ENCODE data around the gene MEI1.

Gene MEI1

GRCh38 chr22:41688365-41689211, 10.7 kb upstream of the MEI1 start, which contains the start of gene SNU13:
Gene SNU13, minus strand, starts transcription at chr22:41688867. Its CDS starts 71 bp downstream, at chr22:41688796.
- H3K4me1 ChIP-seq (ENCODE audit: control insufficient read depth, low read length), result peaks cover 32% of the 10 kb centered on the region
- H3K27me3 ChIP-seq (ENCODE audit: control insufficient read depth, low read length), result no peaks in the 10 kb centered on the region
- no peaks in the 10 kb centered on the region for H3K9me2 ChIP-seq (replicated peaks; ENCODE audit: control insufficient read depth, low read length)
- H3F3A ChIP-seq (ENCODE audit: control insufficient read depth, insufficient read depth), result peaks cover 13% of the 10 kb centered on the region
- H3K4me2 ChIP-seq (ENCODE audit: low read length), result peak within 1 kb of the TSS; percentile 86
- peaks cover 15% of the 10 kb centered on the region for H3K36me3 ChIP-seq (ENCODE audit: control insufficient read depth, low read length)
- TF ChIP-seq EZH2phosphoT487 (IDR thresholded peaks at IDR 0.05; ENCODE audit: borderline replicate concordance, low read length), result no peak
- TF ChIP-seq CTCF (IDR thresholded peaks at IDR 0.05; ENCODE audit: low read depth, low read length, poor library complexity, severe bottlenecking), result no peak
- peaks cover 3% of the 10 kb centered on the region; the same call in 1 of the 2 replicates for H4K20me1 ChIP-seq (ENCODE audit: control insufficient read depth, insufficient read depth, low read depth, low read length)
- H3K27ac ChIP-seq (ENCODE audit: low read depth, low read length), result peak within 1 kb of the TSS; percentile 79
- peak within 1 kb of the TSS; percentile 87 for H3K4me3 ChIP-seq (ENCODE audit: low read length)
- H3K79me2 ChIP-seq (ENCODE audit: control insufficient read depth, low read length), result peaks cover 61% of the 10 kb centered on the region
- no peaks in the 10 kb centered on the region for H3K9me3 ChIP-seq (ENCODE audit: control insufficient read depth, insufficient read depth, low read length)

GRCh38 chr22:41690476-41690875, 8.8 kb upstream of the MEI1 start:
- Histone ChIP-seq H3K27ac (ENCODE audit: low read depth, low read length) (no peak overlapping the region), H3K4me2 (ENCODE audit: low read length) (peak overlapping the region; percentile 86; the same call in 1 of the 2 replicates), H3F3A (ENCODE audit: control insufficient read depth, insufficient read depth) (peaks cover 4% of the 10 kb centered on the region; the same call in 1 of the 2 replicates), H3K9me3 (ENCODE audit: control insufficient read depth, insufficient read depth, low read length) (no peaks in the 10 kb centered on the region), H3K79me2 (ENCODE audit: control insufficient read depth, low read length) (peaks cover 42% of the 10 kb centered on the region), H3K27me3 (ENCODE audit: control insufficient read depth, low read length) (no peaks in the 10 kb centered on the region), H3K36me3 (ENCODE audit: control insufficient read depth, low read length) (peaks cover 11% of the 10 kb centered on the region), H3K4me3 (ENCODE audit: low read length) (no peak overlapping the region), H3K4me1 (ENCODE audit: control insufficient read depth, low read length) (peaks cover 18% of the 10 kb centered on the region), H3K9me2 (replicated peaks; ENCODE audit: control insufficient read depth, low read length) (no peaks in the 10 kb centered on the region), H4K20me1 (ENCODE audit: control insufficient read depth, insufficient read depth, low read depth, low read length) (peaks cover 3% of the 10 kb centered on the region; the same call in 1 of the 2 replicates)
- TF ChIP-seq EZH2phosphoT487 (IDR thresholded peaks at IDR 0.05; ENCODE audit: borderline replicate concordance, low read length) (no peak), CTCF (IDR thresholded peaks at IDR 0.05; ENCODE audit: low read depth, low read length, poor library complexity, severe bottlenecking) (no peak)

GRCh38 chr22:41695211-41695610, 4.1 kb upstream of the MEI1 start:
- Histone ChIP-seq H3K9me2 (replicated peaks; ENCODE audit: control insufficient read depth, low read length) (no peaks in the 10 kb centered on the region), H3K4me1 (ENCODE audit: control insufficient read depth, low read length) (peaks cover 31% of the 10 kb centered on the region), H3K27ac (ENCODE audit: low read depth, low read length) (no peak overlapping the region), H3K36me3 (ENCODE audit: control insufficient read depth, low read length) (no peaks in the 10 kb centered on the region), H3K9me3 (ENCODE audit: control insufficient read depth, insufficient read depth, low read length) (peaks cover 4% of the 10 kb centered on the region; the same call in 1 of the 2 replicates), H3K27me3 (ENCODE audit: control insufficient read depth, low read length) (no peaks in the 10 kb centered on the region), H3K4me3 (ENCODE audit: low read length) (no peak overlapping the region), H3F3A (ENCODE audit: control insufficient read depth, insufficient read depth) (no peaks in the 10 kb centered on the region; the same call in 1 of the 2 replicates), H3K79me2 (ENCODE audit: control insufficient read depth, low read length) (no peaks in the 10 kb centered on the region), H3K4me2 (ENCODE audit: low read length) (no peak overlapping the region), H4K20me1 (ENCODE audit: control insufficient read depth, insufficient read depth, low read depth, low read length) (no peaks in the 10 kb centered on the region)
- no peak for TF ChIP-seq EZH2phosphoT487 (IDR thresholded peaks at IDR 0.05; ENCODE audit: borderline replicate concordance, low read length)
- no peak for TF ChIP-seq CTCF (IDR thresholded peaks at IDR 0.05; ENCODE audit: low read depth, low read length, poor library complexity, severe bottlenecking)

Data from DOHH2 (cell line).